ENCODE results near the gene ADAMTSL3.

Gene ADAMTSL3

DNA sequence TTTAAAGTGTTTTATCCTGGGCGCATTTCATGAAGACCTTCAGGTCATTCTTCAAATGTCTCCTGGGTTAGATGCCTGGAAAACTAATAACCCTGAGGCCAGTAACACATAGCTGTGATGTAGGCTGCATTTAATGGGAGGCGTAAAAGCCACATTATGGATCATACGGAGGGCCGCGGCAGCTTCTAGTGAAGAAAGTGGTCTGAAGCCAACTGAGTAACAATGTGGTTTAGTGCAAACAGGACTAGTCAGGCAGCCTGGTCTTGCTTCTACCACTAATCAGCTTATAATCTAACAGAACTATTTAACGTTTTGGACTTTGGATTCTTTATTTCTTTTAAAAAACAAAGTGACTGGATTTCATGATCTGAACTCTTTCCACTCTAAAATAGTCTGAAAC is 54.4 kb downstream of the ADAMTSL3 start:
- no peak for FAIRE-seq

- FAIRE-seq = no peak
Measured at GRCh38 chr15:83709241-83709640, 55.3 kb downstream of the ADAMTSL3 start.

DNA sequence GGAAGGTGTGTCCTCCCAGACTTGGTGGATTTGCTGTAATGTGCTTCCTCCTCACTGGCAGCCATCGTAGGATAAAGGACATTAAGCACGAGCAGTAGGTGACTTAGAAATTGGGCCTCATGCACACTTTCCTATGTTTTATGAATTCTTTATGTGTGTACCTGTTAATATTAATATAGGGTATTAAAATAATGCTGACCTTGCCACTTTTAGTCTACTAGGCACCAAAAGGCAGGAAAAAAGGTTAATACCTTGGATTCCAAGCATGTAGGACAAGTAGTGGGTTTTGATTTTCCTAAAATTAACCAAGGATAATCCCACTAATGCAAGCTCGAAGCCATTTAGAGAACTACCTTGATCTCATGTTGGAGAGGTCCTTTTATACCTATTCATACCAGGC is 55.9 kb downstream of the ADAMTSL3 start:
- FAIRE-seq = no peak

GRCh38 chr15:83710452-83710851 is 56.5 kb downstream of the ADAMTSL3 start:
- FAIRE-seq = no peak

GRCh38 chr15:83711236-83711635 is 57.3 kb downstream of the ADAMTSL3 start:
- no peak for FAIRE-seq

DNA sequence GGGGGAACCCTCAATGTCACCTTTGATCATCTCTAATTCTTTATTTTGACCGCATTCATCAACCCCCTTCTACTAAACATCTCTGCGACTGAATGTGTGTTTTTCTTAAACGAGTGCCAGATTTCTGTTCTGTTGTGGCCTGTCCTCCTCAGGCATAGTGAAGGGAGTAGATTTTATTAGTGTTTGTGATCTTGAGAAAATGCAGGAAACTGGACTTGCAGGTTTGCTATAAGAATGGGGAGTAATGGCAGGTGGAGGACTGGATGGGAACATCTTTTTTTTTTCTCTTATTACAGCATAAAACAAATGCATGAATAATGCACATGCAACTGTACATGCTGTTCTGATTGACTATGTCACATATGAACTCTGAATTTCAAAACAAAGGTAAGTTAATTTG is 59.3 kb downstream of the ADAMTSL3 start:
- no peak for FAIRE-seq

GRCh38 chr15:83714939-83715628 is 61.2 kb downstream of the ADAMTSL3 start:
- FAIRE-seq = no peak

DNA sequence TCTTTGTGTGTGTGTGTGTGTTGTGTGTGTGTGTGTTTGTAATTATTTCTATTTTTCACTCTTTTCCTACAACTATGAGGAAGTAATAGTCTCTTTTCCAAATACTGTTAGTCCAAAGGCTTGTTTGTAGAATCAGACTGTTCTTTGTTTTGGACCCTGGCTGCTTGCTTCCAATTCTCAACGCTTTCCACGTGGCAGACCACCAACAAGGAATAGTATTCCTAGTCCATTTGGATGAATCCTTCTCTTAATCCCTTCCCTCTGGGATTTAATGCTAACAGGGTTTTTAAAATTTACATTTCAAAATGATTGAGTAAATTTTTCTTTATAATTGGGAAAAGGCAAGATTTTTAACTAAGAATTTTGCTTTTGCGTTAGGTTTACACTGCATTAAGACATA is 62.7 kb downstream of the ADAMTSL3 start:
- no peak for FAIRE-seq

DNA sequence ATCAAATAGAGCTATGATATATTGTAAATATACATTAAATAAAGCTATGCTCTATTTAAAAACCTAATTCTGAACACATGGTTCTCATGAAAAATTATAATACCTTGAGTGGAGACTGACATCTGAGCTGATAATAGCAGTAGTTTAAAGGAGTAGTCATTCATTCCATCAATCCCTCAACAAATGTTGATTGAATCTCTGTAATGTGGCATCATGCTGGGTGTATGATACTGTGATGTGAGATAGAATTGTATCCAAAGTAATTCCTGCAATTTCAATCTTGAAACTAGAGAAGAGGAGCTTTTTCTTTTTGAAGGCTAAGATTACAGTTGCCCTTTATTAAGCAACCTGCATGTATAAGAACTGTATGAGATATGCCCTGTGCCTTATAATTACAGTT is 63.1 kb downstream of the ADAMTSL3 start:
- FAIRE-seq = no peak

- FAIRE-seq = no peak
Measured at GRCh38 chr15:83720468-83720867, 66.5 kb downstream of the ADAMTSL3 start.

GRCh38 chr15:83721031-83721430 is 67.1 kb downstream of the ADAMTSL3 start:
- no peak for FAIRE-seq

DNA sequence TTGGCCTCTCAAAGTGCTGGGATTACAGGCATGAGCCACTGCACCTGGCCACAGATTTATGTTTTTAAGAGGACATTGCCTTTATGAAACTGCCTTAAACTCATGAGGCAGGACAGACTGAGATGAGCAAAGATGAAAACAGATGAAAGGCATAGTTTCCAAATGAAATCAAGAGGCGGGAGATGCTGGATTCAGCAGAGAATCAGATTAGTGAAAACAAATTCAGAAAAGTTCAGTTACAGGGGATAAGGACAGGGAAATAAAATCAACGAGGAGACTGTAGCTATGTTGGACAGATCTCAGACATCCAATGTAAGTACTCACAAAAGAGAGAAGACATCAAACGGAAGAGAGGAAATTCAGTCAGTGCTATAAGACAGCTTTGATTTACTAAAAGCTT is 68.1 kb downstream of the ADAMTSL3 start:
- no peak for FAIRE-seq

GRCh38 chr15:83723216-83723615 is 69.3 kb downstream of the ADAMTSL3 start:
- no peak for FAIRE-seq

DNA sequence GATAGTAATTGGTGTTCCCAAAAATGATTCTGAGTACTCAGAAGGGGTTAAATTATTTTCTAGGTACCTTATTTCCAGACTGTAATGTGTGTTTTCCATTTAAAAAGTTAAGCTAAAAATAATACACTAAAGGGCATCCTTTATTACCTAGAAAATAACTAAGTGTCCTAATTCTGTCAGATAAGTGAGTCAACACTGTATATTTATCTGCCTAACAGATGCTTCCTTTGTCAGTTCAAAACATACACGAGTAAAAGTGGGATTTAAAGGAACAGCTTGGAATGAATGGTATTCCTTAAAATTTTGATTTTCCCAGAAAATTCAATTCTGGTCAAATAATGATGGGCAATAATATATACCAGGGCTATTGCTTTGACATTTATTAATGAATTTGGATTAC is 78.3 kb downstream of the ADAMTSL3 start:
- FAIRE-seq = no peak

GRCh38 chr15:83732770-83733169 is 78.8 kb downstream of the ADAMTSL3 start:
- no peak for FAIRE-seq

DNA sequence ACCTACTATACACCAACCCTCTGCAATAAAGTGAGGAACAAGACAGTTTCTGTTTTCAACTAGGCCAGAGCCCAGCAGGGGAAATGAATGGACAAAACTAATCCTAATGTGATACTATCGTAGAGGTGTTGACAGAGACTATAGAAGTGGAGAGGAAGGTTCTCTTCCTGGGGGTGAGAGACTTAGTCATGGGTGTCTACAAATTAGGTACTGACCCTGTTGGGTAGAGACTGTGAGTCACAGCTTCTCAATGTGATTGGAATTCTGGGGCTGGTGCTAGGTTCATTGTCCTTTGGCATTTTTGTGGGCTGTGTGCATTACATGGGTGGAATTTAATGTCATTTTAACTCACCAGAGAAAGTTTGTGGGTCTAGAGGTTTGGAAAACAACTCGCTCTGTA is 79.3 kb downstream of the ADAMTSL3 start:
- no peak for FAIRE-seq

- FAIRE-seq = no peak
Measured at GRCh38 chr15:83733691-83734090, 79.8 kb downstream of the ADAMTSL3 start.

GRCh38 chr15:83734487-83734886 is 80.6 kb downstream of the ADAMTSL3 start:
- no peak for FAIRE-seq

- FAIRE-seq = no peak
Measured at GRCh38 chr15:83739629-83740028, 85.7 kb downstream of the ADAMTSL3 start.

GRCh38 chr15:83745771-83746170 is 91.8 kb downstream of the ADAMTSL3 start:
- no peak for FAIRE-seq

- FAIRE-seq = no peak
Measured at GRCh38 chr15:83746231-83746630, 92.3 kb downstream of the ADAMTSL3 start.

DNA sequence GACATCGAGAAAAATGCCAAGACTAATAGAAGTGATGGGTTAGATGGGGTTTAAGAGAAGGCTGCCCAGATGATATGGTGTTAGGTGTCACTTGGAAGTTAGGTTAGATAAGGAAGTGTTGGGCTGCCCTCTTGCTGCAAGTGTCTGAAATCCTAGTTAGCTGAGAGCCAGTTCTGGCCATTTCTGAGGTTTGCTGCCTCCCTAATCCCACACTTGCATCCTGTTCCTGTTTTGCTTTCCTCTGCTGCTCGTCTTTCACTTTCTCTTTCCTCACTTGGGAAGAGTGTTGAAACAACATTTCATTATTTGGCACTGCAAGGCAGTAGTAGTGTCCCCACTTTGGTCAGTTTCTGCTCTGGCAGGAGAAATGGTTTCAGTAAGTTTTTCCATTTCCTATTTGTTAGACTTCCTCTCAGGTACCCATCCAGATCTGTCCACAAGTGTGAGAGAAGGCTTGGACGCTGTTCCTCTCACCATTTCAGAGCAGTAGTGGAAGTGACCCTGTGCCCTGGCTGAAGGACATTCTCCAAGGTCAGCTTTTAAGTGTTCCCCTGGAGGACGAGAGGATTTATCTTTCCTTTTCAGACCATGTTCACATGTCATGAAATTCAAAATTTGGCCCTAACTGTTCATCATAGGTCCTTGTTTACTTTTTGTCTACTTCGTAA is 93.3 kb downstream of the ADAMTSL3 start:
- no peak for FAIRE-seq

- no peak for FAIRE-seq
Measured at GRCh38 chr15:83747718-83748110, 93.8 kb downstream of the ADAMTSL3 start.

GRCh38 chr15:83753872-83754493 is 100.1 kb downstream of the ADAMTSL3 start:
- FAIRE-seq = no peak
